ENCODE measurements around the gene UBE2V1.

DNA sequence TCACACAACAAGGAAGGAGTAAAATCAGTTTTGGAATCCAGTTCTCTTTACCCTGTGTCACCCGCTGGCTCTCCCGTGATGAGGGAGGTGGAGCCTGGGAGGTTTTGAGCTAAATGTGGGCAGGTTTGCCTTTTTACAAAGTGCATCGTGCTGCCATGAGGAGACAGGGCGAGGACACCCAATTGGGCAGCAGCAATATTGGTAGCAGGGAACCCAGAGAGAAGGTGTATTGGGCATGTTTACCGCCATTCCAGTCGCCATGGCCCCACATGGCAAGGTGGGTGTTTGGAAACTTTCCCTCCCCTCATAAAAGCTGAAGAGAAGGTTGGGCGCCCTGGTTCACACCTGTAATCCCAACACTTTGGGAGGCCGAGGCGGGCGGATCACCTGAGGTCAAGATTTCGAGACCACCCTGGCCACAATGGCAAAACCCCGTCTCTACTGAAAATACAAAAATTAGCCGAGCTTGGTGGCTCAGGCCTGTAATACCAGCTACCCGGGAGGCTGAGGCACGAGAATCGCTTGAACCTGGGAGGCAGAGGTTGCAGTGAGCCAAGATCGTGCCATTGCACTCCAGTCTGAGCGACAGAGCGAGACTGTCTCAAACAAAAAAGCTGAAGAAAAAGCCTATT is 3.5 kb upstream of the UBE2V1 start:
- TF ChIP-seq, protein P1, sequence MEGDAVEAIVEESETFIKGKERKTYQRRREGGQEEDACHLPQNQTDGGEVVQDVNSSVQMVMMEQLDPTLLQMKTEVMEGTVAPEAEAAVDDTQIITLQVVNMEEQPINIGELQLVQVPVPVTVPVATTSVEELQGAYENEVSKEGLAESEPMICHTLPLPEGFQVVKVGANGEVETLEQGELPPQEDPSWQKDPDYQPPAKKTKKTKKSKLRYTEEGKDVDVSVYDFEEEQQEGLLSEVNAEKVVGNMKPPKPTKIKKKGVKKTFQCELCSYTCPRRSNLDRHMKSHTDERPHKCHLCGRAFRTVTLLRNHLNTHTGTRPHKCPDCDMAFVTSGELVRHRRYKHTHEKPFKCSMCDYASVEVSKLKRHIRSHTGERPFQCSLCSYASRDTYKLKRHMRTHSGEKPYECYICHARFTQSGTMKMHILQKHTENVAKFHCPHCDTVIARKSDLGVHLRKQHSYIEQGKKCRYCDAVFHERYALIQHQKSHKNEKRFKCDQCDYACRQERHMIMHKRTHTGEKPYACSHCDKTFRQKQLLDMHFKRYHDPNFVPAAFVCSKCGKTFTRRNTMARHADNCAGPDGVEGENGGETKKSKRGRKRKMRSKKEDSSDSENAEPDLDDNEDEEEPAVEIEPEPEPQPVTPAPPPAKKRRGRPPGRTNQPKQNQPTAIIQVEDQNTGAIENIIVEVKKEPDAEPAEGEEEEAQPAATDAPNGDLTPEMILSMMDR (IDR thresholded peaks at IDR 0.05; ENCODE audit: insufficient read depth, low read length, poor library complexity, severe bottlenecking), result no peak
- TF ChIP-seq EZH2phosphoT487 (conservative IDR thresholded peaks at IDR 0.05; ENCODE audit: low read length), result no peak

Data from SU-DHL-6 (cell line).